ENCODE measurements around the gene NETO1. TPM values are rescaled to one million over a fixed set of nuclear protein-coding genes. Genes with fewer than 3 reads are reported as not detected.

Gene NETO1
- total and polyA plus RNA-seq, 2 of the 4 experiments (the other 2 are of a cell fraction): 0.29 to 0.36 TPM

DNA sequence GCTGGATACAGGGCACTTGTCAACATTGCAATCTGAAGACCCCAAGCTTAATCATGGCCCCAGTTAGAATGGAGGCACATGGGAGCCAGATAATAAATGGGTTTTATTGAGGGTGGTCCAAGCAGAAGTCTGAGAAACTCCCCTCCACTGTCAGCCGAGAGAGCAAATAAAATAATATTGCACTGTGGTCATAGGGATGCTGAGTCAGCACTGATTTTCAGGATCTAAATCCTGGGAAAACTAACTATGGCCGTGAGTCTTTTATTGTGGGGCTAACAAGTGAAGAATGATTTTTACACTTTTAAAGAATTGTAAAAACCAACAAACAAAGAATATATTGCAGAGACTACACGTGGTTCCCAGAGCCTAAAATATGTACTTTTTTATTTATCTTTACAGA lies 31.1 kb upstream of the NETO1 start:
- no peaks in the 10 kb centered on the region for H3K9me1 ChIP-seq (ENCODE audit: insufficient read depth, low read length)
- BruUV-seq (replicated peaks): no TSS peak
- dilution Hi-C loops (cut with HindIII; ENCODE audit: low sequenced_read_pairs, unreplicated experiment): no loop called here

More for the DNA sequence above, 31.1 kb upstream of the NETO1 start:
- DNase-seq (no peak), ATAC-seq (ENCODE audit: low read depth) (no peak)
- no peak overlapping the region for H2BK120ac ChIP-seq (ENCODE audit: low read depth, low read length)
- no peak overlapping the region for H3K4me3 ChIP-seq (ENCODE audit: insufficient read depth, low read depth, low read length)
- H2AFZ ChIP-seq (replicated peaks; ENCODE audit: low read length, poor library complexity): no peak overlapping the region
- no peaks in the 10 kb centered on the region for H3K4me1 ChIP-seq (ENCODE audit: control insufficient read depth, insufficient read depth, low read length)
- no peak overlapping the region for H2BK5ac ChIP-seq (ENCODE audit: low read depth, low read length, poor library complexity, severe bottlenecking)
- no CpG with 5 or more reads among the region's 3 CpGs for WGBS, 2 experiments (ENCODE audit: extremely low coverage in 2 of 2, insufficient read length in 1 of 2)
- ChIA-PET POLR2A (ENCODE audit: unreplicated experiment) (no interaction called here), CTCF (no interaction called here)
- no peak overlapping the region for H4K8ac ChIP-seq (ENCODE audit: low read depth in 2 of 2, low read length in 2 of 2)
- TF ChIP-seq MAZ (IDR thresholded peaks at IDR 0.05; ENCODE audit: borderline replicate concordance, low read depth, low read length) (no peak), MAFK (IDR thresholded peaks at IDR 0.05; ENCODE audit: low read depth, low read length) (peak; percentile 90)
- in situ Hi-C loops (cut with MboI; ENCODE audit: low sequenced_read_pairs): no loop called here
- H4K91ac ChIP-seq (ENCODE audit: insufficient read depth, low read depth, low read length): no peak overlapping the region
- no peak overlapping the region for H3K4ac ChIP-seq (ENCODE audit: low read depth, low read length)
- no peaks in the 10 kb centered on the region for H3K79me1 ChIP-seq (ENCODE audit: low read depth in 1 of 2, low read length in 2 of 2)
- no peak overlapping the region for H3K9ac ChIP-seq (ENCODE audit: low read depth, low read length)
- intact Hi-C loops (cut with micrococcal nuclease): no loop called here
- H2AK5ac ChIP-seq (ENCODE audit: low read depth, low read length): no peak overlapping the region
- H3K9me3 ChIP-seq (ENCODE audit: control insufficient read depth, insufficient read depth, low read length): 0 out of 2 replicates have a peak, but pooled peaks cover 3% of the 10 kb centered on the region
- H2AK9ac ChIP-seq (replicated peaks; ENCODE audit: low read depth, low read length, poor library complexity): no peak overlapping the region
- H4K20me1 ChIP-seq (ENCODE audit: insufficient read depth, low read length): no peaks in the 10 kb centered on the region
- H3K36me3 ChIP-seq (ENCODE audit: control insufficient read depth, insufficient read depth, low read length): no peaks in the 10 kb centered on the region
- no peak overlapping the region for H2BK20ac ChIP-seq (ENCODE audit: low read depth, low read length)
- no peak overlapping the region for H3K27ac ChIP-seq (ENCODE audit: insufficient read depth, low read length)
- H3K18ac ChIP-seq (ENCODE audit: low read depth, low read length): no peak overlapping the region
- no peak overlapping the region for H4K5ac ChIP-seq (ENCODE audit: low read depth, low read length)
- no peak overlapping the region for H3K23ac ChIP-seq (ENCODE audit: low read depth, low read length)
- no peak overlapping the region for H3K4me2 ChIP-seq (ENCODE audit: low read depth, low read length)
- H3K14ac ChIP-seq (replicated peaks; ENCODE audit: low read depth, low read length): no peak overlapping the region
- H3K27me3 ChIP-seq (ENCODE audit: control insufficient read depth, insufficient read depth, low read length): no peaks in the 10 kb centered on the region
- H2BK15ac ChIP-seq (ENCODE audit: low read depth, low read length): no peak overlapping the region
- no peak overlapping the region for H3K56ac ChIP-seq (ENCODE audit: extremely low read depth, insufficient read depth, low read length)
